Adrenal gland (tissue), 12 donors: ENCODE measurements around the gene HMGB4. TPM values are rescaled to one million over a fixed set of nuclear protein-coding genes. Genes with fewer than 3 reads are reported as not detected.

ENCODE experiments used
- DNase-seq, 7 donors: peaks; one replicate each; pipeline ENCODE4 v3.0.0-alpha.2; 2019 to 2020
- H3K27ac ChIP-seq, 5 donors: fragments of 200-600 bp; sonication (generic) in 4 of 5; 1 replicate in 3 of 5; 2 replicates in 2 of 5; pipeline versions ENCODE4 v1.5.1 to v1.8.0; 2016 to 2020; ENCODE audit warnings: mild to moderate bottlenecking in 1 of 5
- H3K27me3 ChIP-seq: fragments of 200-600 bp; 2 replicates; pipeline ENCODE4 v1.8.0; 2021
- H3K36me3 ChIP-seq, 2 donors: fragments of 200-600 bp; replicated peaks in 1 of 2; 1 replicate in 1 of 2; 2 replicates in 1 of 2; pipeline versions ENCODE4 v1.5.1 to v1.8.0; 2018 to 2022
- H3K4me1 ChIP-seq, 2 donors: fragments of 200-600 bp; replicated peaks in 1 of 2; 1 replicate in 1 of 2; 2 replicates in 1 of 2; pipeline versions ENCODE4 v1.5.1 to v1.8.0; 2018 to 2021
- H3K4me3 ChIP-seq, 4 donors: fragments of 200-600 bp; sonication (generic) in 3 of 4; one replicate each; pipeline ENCODE4 v1.5.1; 2016 to 2018
- H3K9me3 ChIP-seq, 3 donors: fragments of 200-600 bp; sonication (generic) in 1 of 3; replicated peaks in 1 of 3; 1 replicate in 2 of 3; 2 replicates in 1 of 3; pipeline versions ENCODE4 v1.5.1 to v1.8.0; 2016 to 2021
- POLR2A ChIP-seq, 2 donors: fragments of 450-650 bp; IDR thresholded peaks; one replicate each; pipeline ENCODE4 v1.6.1; 2017; ENCODE audit warnings: antibody characterized with exemption in 2 of 2, mild to moderate bottlenecking in 2 of 2, moderate library complexity in 1 of 2
- WGBS, 4 donors: extraction: QIAGEN DNeasy Blood & Tissue Kit in 2 of 4; methylation state at CpG; one replicate each; pipeline versions ENCODE4 v1.1.5 to v1.1.7; 2013 to 2017; 5-methylcytosine and 5-hydroxymethylcytosine counted together
- intact Hi-C, 2 donors: fragments of 100-400 bp; cut with DNase I; formaldehyde crosslinking; loops; one replicate each; pipeline versions ENCODE4 v1.14.1 to v1.15.0; 2022 to 2023
- polyA plus RNA-seq, 3 donors: library from polyadenylated mRNA; stranded (reverse); fragments of 200-250 nt in 2 of 3; fragments of 350-450 nt in 1 of 3; fragmentation: Illumina TruSeq in 1 of 3; extraction: RNeasy Lipid Tissue Mini Kit (QIAGEN cat#74804) in 1 of 3; gene quantifications; one replicate each; pipeline ENCODE4 v1.2.3, GENCODE V29; 2013 to 2014
- total RNA-seq, 9 donors: library from RNA; depleted of rRNA in 4 of 9; stranded (reverse); fragments of >200 nt in 4 of 9; fragments of 120-200 nt in 1 of 9; fragmentation: NEBNext Ultra II Directional in 1 of 9; extraction: Animal tissue kit (Norgen Biotek cat#: 25700) in 1 of 9; gene quantifications; one replicate each; pipeline versions ENCODE4 v1.1.0 to v1.2.4, GENCODE V29; 2013 to 2023
- TF ChIP-seq, protein P1 (sequence below), 6 experiments: fragments of 450-650 bp in 4 of 6; fragments of 200-600 bp in 2 of 6; sonication (generic) in 1 of 6; IDR thresholded peaks; 1 replicate in 5 of 6; 2 replicates in 1 of 6; pipeline versions ENCODE4 v1.5.1 to v1.8.0; 2016 to 2021; ENCODE audit warnings: antibody characterized with exemption in 6 of 6, mild to moderate bottlenecking in 2 of 6, moderate library complexity in 1 of 6
- donor health status: healthy with polysubstance abuse.
- donor health status: Bipolar disorder and iron deficiency.
- donor health status: DM: yes; HTN: yes; CAD: no.
- donor health status: DM: no; HTN: no; CAD: no.
- donor health status: DM: no; HTN: no; CAD: no.
- donor health status: DM: yes; HTN: yes; CAD: no.

HMGB4 gene
- total and polyA plus RNA-seq, 12 donors: not detected

DNA sequence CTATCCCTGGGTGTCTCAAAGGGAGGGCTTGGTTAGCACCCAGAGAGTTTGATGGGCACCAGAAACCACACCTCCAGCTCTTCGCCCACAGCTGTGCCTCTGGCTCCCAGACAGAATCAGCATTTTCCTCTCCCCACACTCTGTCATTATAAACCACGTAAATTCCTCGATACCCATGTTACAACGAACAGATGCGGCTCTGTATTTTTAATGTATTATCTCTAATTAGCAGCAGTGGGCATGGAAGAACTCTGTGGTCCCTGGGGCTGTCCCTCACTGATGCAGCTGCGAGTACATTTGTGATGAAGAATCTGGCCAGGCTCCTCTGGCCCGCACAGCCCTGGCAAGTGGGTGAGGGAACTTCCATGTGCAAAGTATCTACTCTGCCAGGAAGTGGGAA, 10.8 kb downstream of the HMGB4 start:
- Histone ChIP-seq H3K27ac (no peak overlapping the region), H3K36me3 (no peaks in the 10 kb centered on the region), H3K4me1 (no peaks in the 10 kb centered on the region), H3K9me3 (no peaks in the 10 kb centered on the region), H3K4me3 (no peak overlapping the region), H3K27me3 (no peaks in the 10 kb centered on the region)
- DNase-seq: no peak
- intact Hi-C loops: no loop called here
- TF ChIP-seq POLR2A (IDR thresholded peaks at IDR 0.05): no peak
- TF ChIP-seq, protein P1, sequence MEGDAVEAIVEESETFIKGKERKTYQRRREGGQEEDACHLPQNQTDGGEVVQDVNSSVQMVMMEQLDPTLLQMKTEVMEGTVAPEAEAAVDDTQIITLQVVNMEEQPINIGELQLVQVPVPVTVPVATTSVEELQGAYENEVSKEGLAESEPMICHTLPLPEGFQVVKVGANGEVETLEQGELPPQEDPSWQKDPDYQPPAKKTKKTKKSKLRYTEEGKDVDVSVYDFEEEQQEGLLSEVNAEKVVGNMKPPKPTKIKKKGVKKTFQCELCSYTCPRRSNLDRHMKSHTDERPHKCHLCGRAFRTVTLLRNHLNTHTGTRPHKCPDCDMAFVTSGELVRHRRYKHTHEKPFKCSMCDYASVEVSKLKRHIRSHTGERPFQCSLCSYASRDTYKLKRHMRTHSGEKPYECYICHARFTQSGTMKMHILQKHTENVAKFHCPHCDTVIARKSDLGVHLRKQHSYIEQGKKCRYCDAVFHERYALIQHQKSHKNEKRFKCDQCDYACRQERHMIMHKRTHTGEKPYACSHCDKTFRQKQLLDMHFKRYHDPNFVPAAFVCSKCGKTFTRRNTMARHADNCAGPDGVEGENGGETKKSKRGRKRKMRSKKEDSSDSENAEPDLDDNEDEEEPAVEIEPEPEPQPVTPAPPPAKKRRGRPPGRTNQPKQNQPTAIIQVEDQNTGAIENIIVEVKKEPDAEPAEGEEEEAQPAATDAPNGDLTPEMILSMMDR (IDR thresholded peaks at IDR 0.05): no peak
- WGBS, 4 donors: 91 to 98% (median 93%) methylated on average over 5 to 7 of the region's 7 CpGs

DNA sequence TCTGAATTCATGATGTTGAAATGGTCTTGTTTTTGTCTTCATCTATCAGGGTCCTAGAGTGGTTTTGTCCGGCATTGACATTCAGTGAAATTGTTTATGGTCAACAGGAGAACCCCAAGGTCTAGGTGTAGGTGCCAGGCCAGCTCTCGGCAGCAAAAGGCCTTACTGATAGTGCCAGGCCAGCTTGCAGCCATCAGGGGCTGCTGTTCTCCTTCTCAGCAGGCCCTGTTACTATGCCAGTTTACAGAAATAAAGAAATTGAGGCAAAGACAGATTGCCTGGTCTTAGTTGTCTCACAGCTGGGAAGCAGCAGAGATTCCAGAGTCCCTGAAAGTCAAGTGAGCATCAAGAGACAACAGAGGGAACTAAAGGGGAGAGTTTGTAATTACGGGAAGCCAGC, 12.0 kb downstream of the HMGB4 start:
- H3K27ac ChIP-seq: no peak overlapping the region
- no peaks in the 10 kb centered on the region for H3K27me3 ChIP-seq
- intact Hi-C loops: no loop called here
- DNase-seq: peak in 1 of 7 donors; percentile 6
- 61 to 78% (median 72%) methylated on average over 2 to 3 of the region's 3 CpGs for WGBS, 4 donors
- H3K36me3 ChIP-seq: no peaks in the 10 kb centered on the region
- H3K9me3 ChIP-seq: no peaks in the 10 kb centered on the region
- H3K4me1 ChIP-seq: no peaks in the 10 kb centered on the region
- no peak overlapping the region for H3K4me3 ChIP-seq
- TF ChIP-seq, protein P1 (IDR thresholded peaks at IDR 0.05): peak in 4 of 6 experiments; percentile 15 to 38 (median 26)
- no peak for TF ChIP-seq POLR2A (IDR thresholded peaks at IDR 0.05)

DNA sequence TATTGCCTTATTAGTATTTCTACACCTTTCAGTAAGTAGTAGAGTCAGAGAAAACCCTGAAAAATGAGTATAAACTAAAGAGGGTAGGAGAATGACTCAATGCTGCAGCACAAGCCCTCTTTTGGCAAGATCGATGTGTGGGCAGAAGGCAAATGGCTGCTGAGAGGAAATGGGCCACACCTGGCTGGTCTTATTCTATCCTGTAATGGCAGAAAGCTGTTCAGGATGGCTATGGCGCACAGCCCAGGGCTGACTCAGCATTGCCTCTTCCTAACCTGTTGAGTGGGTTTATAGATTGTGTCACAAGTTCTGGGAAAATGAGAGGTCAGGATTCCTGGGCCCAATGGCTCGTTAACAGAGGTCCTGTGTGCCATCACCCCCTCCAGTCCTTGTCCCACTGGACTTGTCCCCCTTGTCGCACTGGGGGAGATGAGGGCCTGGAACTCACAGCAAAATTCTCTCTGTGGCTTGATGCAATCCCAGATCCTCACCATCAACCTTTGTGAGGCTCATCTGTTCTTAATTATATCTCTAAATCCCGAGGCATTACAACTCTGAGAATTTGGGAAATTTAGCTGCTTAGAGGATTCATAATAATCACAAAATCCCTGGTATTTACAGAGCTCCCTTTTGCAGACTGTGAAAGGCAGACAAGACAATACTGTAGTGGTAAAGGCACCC, 13.2 kb downstream of the HMGB4 start:
- Histone ChIP-seq H3K9me3 (no peaks in the 10 kb centered on the region), H3K36me3 (no peaks in the 10 kb centered on the region), H3K27ac (no peak overlapping the region), H3K4me3 (no peak overlapping the region), H3K4me1 (no peaks in the 10 kb centered on the region), H3K27me3 (no peaks in the 10 kb centered on the region)
- TF ChIP-seq POLR2A (IDR thresholded peaks at IDR 0.05): no peak
- TF ChIP-seq, protein P1 (IDR thresholded peaks at IDR 0.05): no peak
- DNase-seq: peak in 1 of 7 donors; percentile 38
- WGBS, 4 donors: 74 to 95% (median 83%) methylated on average over 4 to 5 of the region's 5 CpGs
- intact Hi-C loops: no loop called here

DNA sequence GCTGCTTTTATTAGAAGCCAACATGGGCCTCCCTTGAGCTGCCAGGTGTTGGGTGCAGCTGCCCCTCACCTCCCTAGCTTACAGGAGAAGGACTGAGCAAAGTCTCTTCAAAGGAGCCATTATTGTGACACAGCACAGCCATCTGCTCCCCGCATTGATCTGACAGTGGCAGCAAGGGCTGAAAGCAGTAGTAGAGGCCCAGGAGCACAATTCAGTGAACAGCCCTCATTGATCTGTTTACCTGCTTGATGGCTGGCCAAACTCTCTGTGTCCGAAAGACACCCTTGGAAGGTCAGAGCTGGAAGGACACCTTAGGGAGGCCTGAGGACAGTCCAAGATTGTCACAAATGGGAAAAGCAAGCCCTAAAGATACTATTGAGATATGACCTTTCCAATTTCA, 14.5 kb downstream of the HMGB4 start:
- Histone ChIP-seq H3K27ac (no peak overlapping the region), H3K9me3 (no peaks in the 10 kb centered on the region), H3K27me3 (no peaks in the 10 kb centered on the region), H3K36me3 (no peaks in the 10 kb centered on the region), H3K4me1 (no peaks in the 10 kb centered on the region), H3K4me3 (no peak overlapping the region)
- DNase-seq: no peak
- intact Hi-C loops: no loop called here
- WGBS, 4 donors: 92 to 100% (median 96%) methylated on average over 1 to 2 of the region's 2 CpGs
- TF ChIP-seq POLR2A (IDR thresholded peaks at IDR 0.05): no peak
- TF ChIP-seq, protein P1 (IDR thresholded peaks at IDR 0.05): no peak
